ENCODE results near the gene GP5. TPM values are rescaled to one million over a fixed set of nuclear protein-coding genes. Genes with fewer than 3 reads are reported as not detected.

The GP5 gene
- total RNA-seq, 1 donor from 2014 or later, result not detected

DNA sequence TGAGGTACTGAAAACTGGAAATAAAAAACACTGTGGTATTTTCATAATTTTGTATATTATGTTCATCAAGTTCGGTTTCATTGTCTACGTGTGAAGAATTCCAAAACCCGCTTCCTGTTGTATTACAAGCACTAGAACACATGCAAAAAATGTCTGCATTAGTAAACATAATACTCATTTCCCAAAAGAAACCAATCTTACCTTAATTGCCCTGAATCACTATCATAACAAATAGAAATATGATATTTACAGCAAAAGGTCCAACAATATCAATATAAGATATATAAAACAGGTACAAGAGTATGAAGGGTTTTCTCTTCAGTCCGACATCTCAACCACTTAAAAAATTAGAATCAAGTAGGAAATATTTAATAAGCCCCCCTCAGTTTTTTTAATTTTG lies 26.3 kb upstream of the GP5 start:
- DNase-seq (ENCODE audit: low spot score), result no peak
- Mint-ChIP-seq H3K9me3 (ENCODE audit: low read depth) (no peaks in the 10 kb centered on the region), H3K27ac (ENCODE audit: unreplicated experiment) (no peak overlapping the region), H3K36me3 (ENCODE audit: low read depth) (peaks cover 22% of the 10 kb centered on the region), H3K4me3 (ENCODE audit: unreplicated experiment) (no peak overlapping the region), H3K4me1 (ENCODE audit: low read depth) (peaks cover 11% of the 10 kb centered on the region), H3K27me3 (ENCODE audit: low read depth) (no peaks in the 10 kb centered on the region)
- TF ChIP-seq, protein P1, sequence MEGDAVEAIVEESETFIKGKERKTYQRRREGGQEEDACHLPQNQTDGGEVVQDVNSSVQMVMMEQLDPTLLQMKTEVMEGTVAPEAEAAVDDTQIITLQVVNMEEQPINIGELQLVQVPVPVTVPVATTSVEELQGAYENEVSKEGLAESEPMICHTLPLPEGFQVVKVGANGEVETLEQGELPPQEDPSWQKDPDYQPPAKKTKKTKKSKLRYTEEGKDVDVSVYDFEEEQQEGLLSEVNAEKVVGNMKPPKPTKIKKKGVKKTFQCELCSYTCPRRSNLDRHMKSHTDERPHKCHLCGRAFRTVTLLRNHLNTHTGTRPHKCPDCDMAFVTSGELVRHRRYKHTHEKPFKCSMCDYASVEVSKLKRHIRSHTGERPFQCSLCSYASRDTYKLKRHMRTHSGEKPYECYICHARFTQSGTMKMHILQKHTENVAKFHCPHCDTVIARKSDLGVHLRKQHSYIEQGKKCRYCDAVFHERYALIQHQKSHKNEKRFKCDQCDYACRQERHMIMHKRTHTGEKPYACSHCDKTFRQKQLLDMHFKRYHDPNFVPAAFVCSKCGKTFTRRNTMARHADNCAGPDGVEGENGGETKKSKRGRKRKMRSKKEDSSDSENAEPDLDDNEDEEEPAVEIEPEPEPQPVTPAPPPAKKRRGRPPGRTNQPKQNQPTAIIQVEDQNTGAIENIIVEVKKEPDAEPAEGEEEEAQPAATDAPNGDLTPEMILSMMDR (IDR thresholded peaks at IDR 0.05), result no peak

- TF ChIP-seq, protein P1 (IDR thresholded peaks at IDR 0.05), result no peak
- no peak overlapping the region for H3K27ac Mint-ChIP-seq (ENCODE audit: unreplicated experiment)
- no peak overlapping the region for H3K4me3 Mint-ChIP-seq (ENCODE audit: unreplicated experiment)
- H3K4me1 Mint-ChIP-seq (ENCODE audit: low read depth), result peaks cover 11% of the 10 kb centered on the region
- no peak for DNase-seq (ENCODE audit: low spot score)
- H3K9me3 Mint-ChIP-seq (ENCODE audit: low read depth), result no peaks in the 10 kb centered on the region
- peaks cover 22% of the 10 kb centered on the region for H3K36me3 Mint-ChIP-seq (ENCODE audit: low read depth)
- H3K27me3 Mint-ChIP-seq (ENCODE audit: low read depth), result no peaks in the 10 kb centered on the region
These were observed 25.9 kb upstream of the GP5 start for GRCh38 chr3:194424953-194425352.

DNA sequence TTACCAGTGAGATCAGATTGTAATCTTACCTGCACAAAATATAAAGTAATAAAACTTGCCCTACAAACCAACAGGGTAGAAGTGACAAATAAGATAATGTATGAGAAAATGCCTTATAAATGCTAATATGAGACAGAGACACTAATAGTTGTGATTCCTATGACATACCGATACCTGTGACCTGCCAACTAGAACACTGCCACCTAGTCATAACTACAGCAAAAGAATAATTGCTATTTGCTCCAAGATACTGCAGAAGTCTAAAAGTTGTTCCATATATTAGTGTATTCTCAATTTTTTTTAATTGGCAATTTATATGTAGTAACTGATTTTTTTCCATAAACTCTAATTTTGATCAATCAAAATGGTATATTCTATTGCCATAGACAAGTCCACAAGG lies 25.3 kb upstream of the GP5 start:
- H3K4me1 Mint-ChIP-seq (ENCODE audit: low read depth), result peaks cover 11% of the 10 kb centered on the region
- TF ChIP-seq, protein P1 (IDR thresholded peaks at IDR 0.05), result no peak
- no peaks in the 10 kb centered on the region for H3K9me3 Mint-ChIP-seq (ENCODE audit: low read depth)
- no peak overlapping the region for H3K27ac Mint-ChIP-seq (ENCODE audit: unreplicated experiment)
- no peak overlapping the region for H3K4me3 Mint-ChIP-seq (ENCODE audit: unreplicated experiment)
- H3K27me3 Mint-ChIP-seq (ENCODE audit: low read depth), result no peaks in the 10 kb centered on the region
- DNase-seq (ENCODE audit: low spot score), result no peak
- peaks cover 18% of the 10 kb centered on the region for H3K36me3 Mint-ChIP-seq (ENCODE audit: low read depth)

- H3K36me3 Mint-ChIP-seq (ENCODE audit: low read depth), result peaks cover 20% of the 10 kb centered on the region
- TF ChIP-seq, protein P1 (IDR thresholded peaks at IDR 0.05), result no peak
- DNase-seq (ENCODE audit: low spot score), result no peak
- no peak overlapping the region for H3K4me3 Mint-ChIP-seq (ENCODE audit: unreplicated experiment)
- H3K27me3 Mint-ChIP-seq (ENCODE audit: low read depth), result no peaks in the 10 kb centered on the region
- no peak overlapping the region for H3K27ac Mint-ChIP-seq (ENCODE audit: unreplicated experiment)
- H3K4me1 Mint-ChIP-seq (ENCODE audit: low read depth), result peaks cover 11% of the 10 kb centered on the region
- H3K9me3 Mint-ChIP-seq (ENCODE audit: low read depth), result no peaks in the 10 kb centered on the region
These were observed 24.3 kb upstream of the GP5 start for GRCh38 chr3:194423317-194423716.

GRCh38 chr3:194422188-194422587 lies 23.1 kb upstream of the GP5 start:
- TF ChIP-seq, protein P1 (IDR thresholded peaks at IDR 0.05), result no peak
- Mint-ChIP-seq H3K9me3 (ENCODE audit: low read depth) (no peaks in the 10 kb centered on the region), H3K4me1 (ENCODE audit: low read depth) (peaks cover 11% of the 10 kb centered on the region), H3K27me3 (ENCODE audit: low read depth) (no peaks in the 10 kb centered on the region), H3K27ac (ENCODE audit: unreplicated experiment) (no peak overlapping the region), H3K36me3 (ENCODE audit: low read depth) (peaks cover 21% of the 10 kb centered on the region), H3K4me3 (ENCODE audit: unreplicated experiment) (no peak overlapping the region)
- DNase-seq (ENCODE audit: low spot score), result no peak
